Kidney glomerular epithelial cell (primary cell): ENCODE measurements around the gene OR5I1.
"Not testable (repeated sequence)": the region's sequence is repeated elsewhere in the genome, so short reads cannot be mapped to it uniquely, and the experiment has no call there.

Experiments used
- DNase-seq: peaks from one replicate; lab custom pipeline; 2025; lab: John Stamatoyannopoulos, UW

OR5I1 gene

DNA sequence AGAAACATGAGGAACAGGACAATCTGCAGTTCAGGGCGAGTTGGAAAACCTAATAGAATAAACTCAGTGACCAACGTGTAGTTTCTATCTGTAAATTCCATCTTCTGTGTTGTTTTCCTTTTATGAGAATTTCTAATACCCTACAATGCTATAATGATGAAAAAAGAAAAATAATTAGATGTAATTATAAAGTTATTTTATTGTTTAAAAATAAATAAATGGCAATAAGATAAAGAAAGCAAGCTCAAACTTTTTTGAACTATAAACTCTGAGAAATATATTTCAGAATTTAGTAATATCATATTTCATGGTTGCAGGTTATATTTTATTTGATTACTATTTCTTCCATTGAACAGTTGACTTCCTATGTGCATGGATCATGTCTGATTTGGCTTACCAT, at the start of gene OR5I1:
OR5I1 (minus strand) TSS at position 101 of the 400 bp plus-strand sequence; CDS start at position 101, 0 bp downstream.
- no peak for DNase-seq

DNA sequence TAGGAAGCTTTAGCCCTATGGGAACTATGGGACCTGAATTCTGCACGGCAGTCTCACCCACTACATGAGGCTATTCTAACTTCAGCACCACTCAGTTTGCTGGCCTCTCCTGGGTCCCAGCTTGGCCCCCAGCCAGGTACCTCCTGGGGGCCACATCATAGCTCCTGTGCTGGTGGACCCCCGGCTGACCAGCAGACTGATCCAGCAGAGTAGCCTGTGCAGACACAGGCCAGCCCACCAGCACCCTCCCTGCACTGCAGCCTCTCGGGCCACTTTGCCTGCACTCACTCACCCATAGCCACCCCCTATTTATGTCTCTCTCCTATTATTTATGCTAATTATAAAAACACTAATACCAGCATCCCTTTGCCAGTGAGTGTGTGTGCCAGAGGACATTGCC, 34.7 kb upstream of the OR5I1 start:
- no peak for DNase-seq

DNA sequence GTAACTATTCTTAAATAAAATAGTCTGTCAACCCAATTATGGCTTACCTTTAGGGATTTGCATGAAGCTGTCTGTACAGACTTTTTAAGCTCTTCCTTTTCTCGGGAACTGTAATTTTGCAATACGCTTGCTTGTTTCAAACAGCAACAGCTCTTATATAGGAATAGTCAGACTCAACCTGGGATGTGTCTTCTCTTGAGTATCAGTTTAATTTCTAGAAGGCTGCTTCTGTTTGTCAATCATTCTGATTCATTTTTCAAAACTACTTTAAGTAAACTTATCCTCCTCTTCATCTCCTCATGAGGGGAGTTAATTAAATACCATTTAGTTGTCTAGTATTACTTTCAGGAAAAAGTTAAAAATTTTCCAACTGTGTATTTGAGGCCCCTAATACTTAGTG, 33.6 kb upstream of the OR5I1 start, which contains the start of gene OR10AG1:
OR10AG1 (minus strand) TSS at position 101 of the 400 bp plus-strand sequence; CDS start at position 63, 38 bp downstream.
- no peak for DNase-seq

DNA sequence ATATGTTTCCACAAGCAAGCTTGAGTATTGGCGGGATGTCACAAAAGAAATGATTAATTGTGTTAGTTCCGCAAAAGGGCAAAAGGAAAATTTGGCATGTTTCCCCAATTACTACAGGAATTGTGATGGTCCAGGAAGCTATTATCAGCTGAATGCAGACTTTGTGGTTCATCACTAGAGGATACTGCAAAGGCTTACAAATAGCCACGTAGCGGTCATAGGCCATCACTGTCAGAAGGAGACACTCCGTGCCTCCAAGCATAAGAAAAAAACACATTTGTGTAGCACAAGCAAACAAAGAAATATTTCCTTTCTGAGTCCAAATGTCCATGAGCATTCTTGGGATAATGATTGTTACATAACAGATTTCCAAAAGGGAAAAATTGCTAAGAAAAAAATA, 31.7 kb upstream of the OR5I1 start:
- DNase-seq: no peak

- no peak for DNase-seq
Measured at GRCh38 chr11:55966391-55966790, 30.2 kb upstream of the OR5I1 start.

DNA sequence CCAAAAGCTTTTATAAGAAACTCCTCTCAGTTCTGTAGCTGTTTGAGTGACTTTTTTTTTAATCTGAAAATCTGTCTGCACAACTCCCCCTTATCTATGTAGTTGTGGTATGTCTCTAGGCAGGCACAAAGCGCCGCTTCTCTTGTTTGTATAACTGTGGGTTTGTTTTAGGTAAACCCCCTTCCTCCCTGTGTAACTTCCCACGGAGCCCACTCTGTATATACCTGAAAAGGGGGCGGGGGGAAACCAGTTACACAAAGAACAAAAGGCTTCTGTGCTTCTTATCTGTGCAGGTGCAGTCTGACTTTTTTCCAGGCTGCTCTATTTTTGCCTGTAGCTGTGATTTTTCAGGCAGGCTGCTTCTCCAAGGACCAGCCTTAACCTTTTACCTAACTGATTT, 20.3 kb upstream of the OR5I1 start:
- DNase-seq: no peak

GRCh38 chr11:55949330-55949729, 13.1 kb upstream of the OR5I1 start:
- no peak for DNase-seq

- peak; percentile 42 for DNase-seq
Measured at GRCh38 chr11:55942785-55943392, 6.7 kb upstream of the OR5I1 start.

- DNase-seq: no peak
Measured at GRCh38 chr11:55920537-55920936, 15.7 kb downstream of the OR5I1 start.

DNA sequence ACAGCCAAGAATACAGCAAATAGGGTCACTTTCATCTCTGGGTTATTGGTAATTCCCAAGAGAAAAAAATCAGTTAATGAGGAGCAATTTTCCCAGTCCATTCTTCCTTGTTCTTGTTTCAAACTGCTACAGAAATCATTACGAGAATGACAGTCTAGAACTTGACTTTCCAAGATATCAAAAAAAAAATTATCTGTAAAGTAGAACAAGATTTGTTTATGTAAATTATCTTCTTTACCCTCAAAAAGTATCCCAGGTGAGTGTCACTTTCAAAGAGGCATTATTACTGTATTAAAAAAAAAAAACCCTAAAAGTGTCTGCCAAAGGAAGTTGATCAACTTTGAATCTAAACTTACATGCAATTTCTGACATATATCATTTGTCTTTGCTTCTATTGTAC, 21.7 kb downstream of the OR5I1 start, which contains the start of gene OR5W2:
OR5W2 (minus strand) TSS at position 101 of the 400 bp plus-strand sequence; CDS start at position 101, 0 bp downstream.
- no peak for DNase-seq

- no peak for DNase-seq
Measured at GRCh38 chr11:55902308-55902707, 33.9 kb downstream of the OR5I1 start.

DNA sequence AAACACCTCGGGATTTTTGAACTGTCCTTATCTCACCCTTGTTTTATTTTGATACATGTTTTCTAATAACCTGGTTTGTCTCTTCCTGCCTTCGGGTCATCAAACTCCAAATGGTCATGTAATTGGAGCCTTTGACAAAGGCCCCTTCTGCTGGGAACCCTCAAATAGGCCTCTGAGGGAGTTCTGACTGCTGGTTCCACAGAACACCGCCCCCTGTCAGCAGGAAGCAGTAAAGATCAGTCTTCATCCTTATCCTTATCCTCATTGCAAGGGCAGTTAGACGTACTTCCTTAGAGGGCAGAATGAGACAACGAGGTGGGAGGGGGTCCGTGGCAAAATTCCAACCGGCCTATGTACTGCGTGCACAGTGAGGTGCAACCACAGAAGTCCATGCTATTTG, 41.0 kb downstream of the OR5I1 start:
- DNase-seq: no peak

GRCh38 chr11:55885481-55885880, 50.7 kb downstream of the OR5I1 start:
- DNase-seq: not testable (repeated sequence)
